Renal cortical epithelial cell (primary cell): ENCODE measurements around the gene TSPAN9. TPM values are rescaled to one million over a fixed set of nuclear protein-coding genes. Genes with fewer than 3 reads are reported as not detected.
"Not testable (repeated sequence)": the region's sequence is repeated elsewhere in the genome, so short reads cannot be mapped to it uniquely, and the experiment has no call there.

Experiments
- DNase-seq: peaks from one replicate; pipeline ENCODE4 v3.0.0-alpha.2; 2011; ENCODE audit warnings: low read depth
- total RNA-seq: library from RNA; depleted of rRNA; stranded (reverse); fragments of >200 nt; gene quantifications from 2 replicates; pipeline ENCODE4 v1.2.3, GENCODE V29; 2014

TSPAN9 gene
- total RNA-seq, 1 donor from 2014 or later: 91.3 TPM

- DNase-seq: no peak
Measured at GRCh38 chr12:3044141-3044630, 33.0 kb upstream of the TSPAN9 start.

- DNase-seq: no peak
Measured at GRCh38 chr12:3045494-3045893, 31.7 kb upstream of the TSPAN9 start.

GRCh38 chr12:3045989-3046388 is 31.2 kb upstream of the TSPAN9 start:
- DNase-seq: no peak

GRCh38 chr12:3046441-3047200 is 30.6 kb upstream of the TSPAN9 start:
- DNase-seq: peak; percentile 79

- no peak for DNase-seq
Measured at GRCh38 chr12:3047961-3048360, 29.2 kb upstream of the TSPAN9 start.

- DNase-seq: no peak
Measured at GRCh38 chr12:3048540-3048939, 28.6 kb upstream of the TSPAN9 start.

- no peak for DNase-seq
Measured at GRCh38 chr12:3049176-3049575, 28.0 kb upstream of the TSPAN9 start.

- peak; percentile 75 for DNase-seq
Measured at GRCh38 chr12:3049611-3050249, 27.4 kb upstream of the TSPAN9 start.

- no peak for DNase-seq
Measured at GRCh38 chr12:3054374-3054773, 22.8 kb upstream of the TSPAN9 start.

- DNase-seq: no peak
Measured at GRCh38 chr12:3055026-3055703, 22.0 kb upstream of the TSPAN9 start.

GRCh38 chr12:3055704-3056467 is 21.3 kb upstream of the TSPAN9 start:
- DNase-seq: no peak

GRCh38 chr12:3061059-3061458 is 16.1 kb upstream of the TSPAN9 start:
- DNase-seq: no peak

GRCh38 chr12:3061501-3062215 is 15.5 kb upstream of the TSPAN9 start:
- DNase-seq: no peak

- DNase-seq: no peak
Measured at GRCh38 chr12:3065300-3065699, 11.9 kb upstream of the TSPAN9 start.

- DNase-seq: not testable (repeated sequence)
Measured at GRCh38 chr12:3065846-3066245, 11.3 kb upstream of the TSPAN9 start.

GRCh38 chr12:3069714-3070113 is 7.5 kb upstream of the TSPAN9 start:
- no peak for DNase-seq

- peak; percentile 69 for DNase-seq
Measured at GRCh38 chr12:3071107-3071506, 6.1 kb upstream of the TSPAN9 start.

GRCh38 chr12:3071710-3072109 is 5.5 kb upstream of the TSPAN9 start:
- no peak for DNase-seq

- peak; percentile 77 for DNase-seq
Measured at GRCh38 chr12:3073438-3074250, 3.5 kb upstream of the TSPAN9 start.

GRCh38 chr12:3075315-3075714 is 1.9 kb upstream of the TSPAN9 start:
- DNase-seq: no peak
